HEK293 (cell line): ENCODE results near the gene TBX15.

Experiments
- CTCF ChIA-PET: fragments of 350-600 bp; formaldehyde crosslinking; extraction: SDS; loops from one replicate; lab custom pipeline; 2021; ENCODE audit warnings: antibody characterized with exemption; lab: Yijun Ruan, JAX
- POLR2A ChIA-PET: fragments of 300-600 bp; formaldehyde crosslinking; extraction: SDS; loops from one replicate; lab custom pipeline; 2020; ENCODE audit warnings: antibody characterized with exemption, inconsistent platforms; lab: Yijun Ruan, JAX
- H3K27ac ChIP-seq: fragments of 200-500 bp; sonication (Bioruptor generic); 2 replicates; pipeline ENCODE4 v1.5.1; 2014; ENCODE audit warnings: low read depth, low read length, control low read depth, inconsistent platforms; ENCODE audit errors: extremely low read depth
- H3K36me3 ChIP-seq, 2 experiments: fragments of 200-500 bp in 1 of 2; sonication (Bioruptor generic) in 1 of 2; 1 replicate in 1 of 2; 2 replicates in 1 of 2; pipeline ENCODE4 v1.5.1; 2014 to 2017; ENCODE audit warnings: inconsistent platforms in 2 of 2, low read length in 2 of 2; ENCODE audit not compliant: control insufficient read depth in 2 of 2, insufficient read depth in 1 of 2
- H3K4me1 ChIP-seq: fragments of 200-500 bp; sonication (Bioruptor generic); 2 replicates; pipeline ENCODE4 v1.5.1; 2014; ENCODE audit warnings: mild to moderate bottlenecking, low read length, inconsistent platforms; ENCODE audit not compliant: control insufficient read depth, insufficient read depth
- H3K4me3 ChIP-seq: 2 replicates; pipeline ENCODE4 v1.5.1; 2011; ENCODE audit warnings: low read depth, mild to moderate bottlenecking, control low read depth, low read length, moderate library complexity
- H3K9me3 ChIP-seq: fragments of 200-500 bp; sonication (Bioruptor generic); 2 replicates; pipeline ENCODE4 v1.5.1; 2014; ENCODE audit warnings: low read depth, low read length, inconsistent platforms; ENCODE audit not compliant: control insufficient read depth, insufficient read depth
- CTCF ChIP-seq: fragments of 450-650 bp; formaldehyde crosslinking; IDR thresholded peaks from 2 replicates; pipeline ENCODE4 v1.5.1; 2016; ENCODE audit warnings: missing biosample characterization, missing genetic modification characterization
- FEZF1 ChIP-seq: fragments of 450-650 bp; formaldehyde crosslinking; IDR thresholded peaks from 2 replicates; pipeline ENCODE4 v1.5.1; 2016; ENCODE audit warnings: missing biosample characterization, missing genetic modification characterization
- GLIS1 ChIP-seq: fragments of 450-650 bp; formaldehyde crosslinking; IDR thresholded peaks from 2 replicates; pipeline ENCODE4 v1.5.1; 2016; ENCODE audit warnings: missing biosample characterization, missing genetic modification characterization
- KLF7 ChIP-seq: fragments of 450-650 bp; formaldehyde crosslinking; IDR thresholded peaks from 2 replicates; pipeline ENCODE4 v1.5.1; 2016; ENCODE audit warnings: missing biosample characterization, missing genetic modification characterization, borderline replicate concordance
- KLF8 ChIP-seq: fragments of 450-650 bp; formaldehyde crosslinking; IDR thresholded peaks from 2 replicates; pipeline ENCODE4 v1.5.1; 2016; ENCODE audit warnings: missing biosample characterization, missing genetic modification characterization
- MYNN ChIP-seq: fragments of 450-650 bp; formaldehyde crosslinking; IDR thresholded peaks from 2 replicates; pipeline ENCODE4 v1.5.1; 2016; ENCODE audit warnings: missing biosample characterization, missing genetic modification characterization, borderline replicate concordance
- OSR2 ChIP-seq: fragments of 450-650 bp; formaldehyde crosslinking; IDR thresholded peaks from 2 replicates; pipeline ENCODE4 v1.5.1; 2016; ENCODE audit warnings: missing biosample characterization, missing genetic modification characterization
- OVOL3 ChIP-seq: fragments of 450-650 bp; formaldehyde crosslinking; IDR thresholded peaks from 2 replicates; pipeline ENCODE4 v1.5.1; 2016; ENCODE audit warnings: missing biosample characterization, missing genetic modification characterization
- PATZ1 ChIP-seq: fragments of 450-650 bp; formaldehyde crosslinking; IDR thresholded peaks from 2 replicates; pipeline ENCODE4 v1.5.1; 2016; ENCODE audit warnings: missing biosample characterization, missing genetic modification characterization
- PRDM6 ChIP-seq: fragments of 450-650 bp; formaldehyde crosslinking; IDR thresholded peaks from 2 replicates; pipeline ENCODE4 v1.5.1; 2017; ENCODE audit warnings: missing biosample characterization, missing genetic modification characterization
- SCRT1 ChIP-seq: fragments of 450-650 bp; formaldehyde crosslinking; IDR thresholded peaks from 2 replicates; pipeline ENCODE4 v1.5.1; 2016; ENCODE audit warnings: missing biosample characterization, missing genetic modification characterization, borderline replicate concordance
- ZFP3 ChIP-seq: fragments of 450-650 bp; formaldehyde crosslinking; IDR thresholded peaks from 2 replicates; pipeline ENCODE4 v1.5.1; 2016; ENCODE audit warnings: low read depth, missing biosample characterization, missing genetic modification characterization
- ZIC2 ChIP-seq: fragments of 450-650 bp; formaldehyde crosslinking; IDR thresholded peaks from 2 replicates; pipeline ENCODE4 v1.5.1; 2016; ENCODE audit warnings: missing biosample characterization, missing genetic modification characterization
- ZNF175 ChIP-seq: fragments of 450-650 bp; formaldehyde crosslinking; IDR thresholded peaks from 2 replicates; pipeline ENCODE4 v1.5.1; 2016; ENCODE audit warnings: missing biosample characterization, missing genetic modification characterization
- ZNF23 ChIP-seq: fragments of 450-650 bp; formaldehyde crosslinking; IDR thresholded peaks from 2 replicates; pipeline ENCODE4 v1.5.1; 2016; ENCODE audit warnings: missing biosample characterization, missing genetic modification characterization, borderline replicate concordance
- ZNF248 ChIP-seq: fragments of 450-650 bp; formaldehyde crosslinking; IDR thresholded peaks from 2 replicates; pipeline ENCODE4 v1.5.1; 2017; ENCODE audit warnings: missing biosample characterization, missing genetic modification characterization
- ZNF292 ChIP-seq: fragments of 450-650 bp; formaldehyde crosslinking; IDR thresholded peaks from 2 replicates; pipeline ENCODE4 v1.5.1; 2016; ENCODE audit warnings: low read depth, missing biosample characterization, missing genetic modification characterization, borderline replicate concordance
- ZNF350 ChIP-seq: fragments of 450-650 bp; formaldehyde crosslinking; IDR thresholded peaks from 2 replicates; pipeline ENCODE4 v1.5.0; 2017; ENCODE audit warnings: missing biosample characterization, mild to moderate bottlenecking, missing genetic modification characterization
- ZNF394 ChIP-seq: fragments of 450-650 bp; formaldehyde crosslinking; IDR thresholded peaks from 2 replicates; pipeline ENCODE4 v1.5.1; 2016; ENCODE audit warnings: missing biosample characterization, missing genetic modification characterization, mild to moderate bottlenecking, moderate library complexity, borderline replicate concordance
- ZNF398 ChIP-seq: fragments of 450-650 bp; formaldehyde crosslinking; IDR thresholded peaks from 2 replicates; pipeline ENCODE4 v1.5.1; 2017; ENCODE audit warnings: missing biosample characterization, missing genetic modification characterization
- ZNF426 ChIP-seq: fragments of 450-650 bp; formaldehyde crosslinking; IDR thresholded peaks from 2 replicates; pipeline ENCODE4 v1.5.1; 2017; ENCODE audit warnings: missing biosample characterization, missing genetic modification characterization, mild to moderate bottlenecking, inconsistent platforms, moderate library complexity
- ZNF48 ChIP-seq: fragments of 450-650 bp; formaldehyde crosslinking; IDR thresholded peaks from 2 replicates; pipeline ENCODE4 v1.5.1; 2016; ENCODE audit warnings: missing biosample characterization, missing genetic modification characterization
- ZNF544 ChIP-seq: fragments of 450-650 bp; formaldehyde crosslinking; IDR thresholded peaks from 2 replicates; pipeline ENCODE4 v1.5.0; 2017; ENCODE audit warnings: missing biosample characterization, missing genetic modification characterization
- ZNF600 ChIP-seq: fragments of 450-650 bp; formaldehyde crosslinking; IDR thresholded peaks from 2 replicates; pipeline ENCODE4 v1.5.1; 2016; ENCODE audit warnings: missing biosample characterization, missing genetic modification characterization
- ZNF626 ChIP-seq: fragments of 450-650 bp; sonication (Bioruptor Pico); formaldehyde crosslinking; IDR thresholded peaks from 2 replicates; pipeline ENCODE4 v1.5.1; 2018; ENCODE audit warnings: missing biosample characterization, missing genetic modification characterization, inconsistent platforms
- ZNF777 ChIP-seq: fragments of 450-650 bp; formaldehyde crosslinking; IDR thresholded peaks from 2 replicates; pipeline ENCODE4 v1.5.1; 2017; ENCODE audit warnings: missing biosample characterization, missing genetic modification characterization, borderline replicate concordance
- ZSCAN18 ChIP-seq: fragments of 450-650 bp; formaldehyde crosslinking; IDR thresholded peaks from 2 replicates; pipeline ENCODE4 v1.5.1; 2016; ENCODE audit warnings: missing biosample characterization, missing genetic modification characterization

Gene TBX15

GRCh38 chr1:118861216-118861615, 126.9 kb downstream of the TBX15 start (continued):
- TF ChIP-seq PATZ1 (tag by site-specific recombination) (no peak), ZNF398 (tag by site-specific recombination) (no peak), ZNF350 (tag by site-specific recombination) (no peak), ZNF544 (tag by site-specific recombination) (no peak), ZNF48 (tag by site-specific recombination) (no peak)
- TF ChIP-seq, all 188 proteins: peak for 0

- TF ChIP-seq PRDM6 = no peak
- peak; percentile 17; the same call in 1 of the 2 replicates for TF ChIP-seq ZIC2
- peak; percentile 60; the same call in 1 of the 2 replicates for TF ChIP-seq OVOL3 (tag by site-specific recombination)
- TF ChIP-seq ZNF777 (tag by site-specific recombination) = no peak
- peak; percentile 33 for TF ChIP-seq GLIS1 (tag by site-specific recombination)
- peak; percentile 86 for TF ChIP-seq FEZF1 (tag by site-specific recombination)
- peak; percentile 52; the same call in 1 of the 2 replicates for TF ChIP-seq OSR2 (tag by site-specific recombination)
- no peak for TF ChIP-seq ZNF23
- TF ChIP-seq ZFP3 (tag by site-specific recombination) = no peak
- Histone ChIP-seq H3K36me3 (no peaks in the 10 kb centered on the region), H3K27ac (no peak overlapping the region), H3K4me1 (no peaks in the 10 kb centered on the region), H3K4me3 (no peak overlapping the region), H3K9me3 (no peaks in the 10 kb centered on the region)
- ChIA-PET POLR2A (no interaction called here), CTCF (interaction anchor here (0.6 to 0.7 kb wide), 2 partner anchors 219 to 304 kb away, joined by 4 to 7 read pairs; no protein-coding TSS in a partner anchor)
Measured at GRCh38 chr1:118859999-118860398, 128.1 kb downstream of the TBX15 start.

GRCh38 chr1:118846443-118846842, 141.7 kb downstream of the TBX15 start:
- Histone ChIP-seq H3K27ac (no peak overlapping the region), H3K4me1 (peaks cover 3% of the 10 kb centered on the region; the same call in 1 of the 2 replicates), H3K9me3 (no peaks in the 10 kb centered on the region), H3K36me3 (no peaks in the 10 kb centered on the region), H3K4me3 (no peak overlapping the region)
- ChIA-PET CTCF (no interaction called here), POLR2A (no interaction called here)
- no peak for TF ChIP-seq ZNF626 (tag by site-specific recombination)
- TF ChIP-seq ZNF394 (tag by site-specific recombination) = no peak
- TF ChIP-seq ZNF175 (tag by site-specific recombination) = no peak
- no peak for TF ChIP-seq KLF8 (tag by site-specific recombination)
- no peak for TF ChIP-seq ZNF600 (tag by site-specific recombination)
- no peak for TF ChIP-seq KLF7
- no peak for TF ChIP-seq SCRT1
- TF ChIP-seq CTCF = no peak
- no peak for TF ChIP-seq ZNF292 (tag by site-specific recombination)
- no peak for TF ChIP-seq ZNF248 (tag by site-specific recombination)
- TF ChIP-seq ZNF426 (tag by site-specific recombination) = no peak
- TF ChIP-seq ZSCAN18 = no peak
- TF ChIP-seq MYNN (tag by site-specific recombination) = no peak
